GM19467 (cell line): ENCODE measurements around the gene SPP1.
"Not testable (repeated sequence)": the region's sequence is repeated elsewhere in the genome, so short reads cannot be mapped to it uniquely, and the experiment has no call there.

Experiments
- ATAC-seq: cut with Tn5 transposase; IDR thresholded peaks from one replicate; pipeline ENCODE4 v1.9.1; 2021; ENCODE audit warnings: mild to moderate bottlenecking, moderate library complexity; ENCODE audit not compliant: unreplicated experiment

SPP1 gene

DNA sequence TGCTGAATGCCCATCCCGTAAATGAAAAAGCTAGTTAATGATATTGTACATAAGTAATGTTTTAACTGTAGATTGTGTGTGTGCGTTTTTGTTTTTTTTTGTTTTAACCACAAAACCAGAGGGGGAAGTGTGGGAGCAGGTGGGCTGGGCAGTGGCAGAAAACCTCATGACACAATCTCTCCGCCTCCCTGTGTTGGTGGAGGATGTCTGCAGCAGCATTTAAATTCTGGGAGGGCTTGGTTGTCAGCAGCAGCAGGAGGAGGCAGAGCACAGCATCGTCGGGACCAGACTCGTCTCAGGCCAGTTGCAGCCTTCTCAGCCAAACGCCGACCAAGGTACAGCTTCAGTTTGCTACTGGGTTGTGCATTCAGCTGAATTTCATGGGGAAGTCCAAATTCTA, at the start of gene SPP1:
SPP1 (plus strand) TSS at position 249 of the 400 bp plus-strand sequence. CDS start 1,182 bp downstream, outside the sequence.
- peak; percentile 79 for ATAC-seq

DNA sequence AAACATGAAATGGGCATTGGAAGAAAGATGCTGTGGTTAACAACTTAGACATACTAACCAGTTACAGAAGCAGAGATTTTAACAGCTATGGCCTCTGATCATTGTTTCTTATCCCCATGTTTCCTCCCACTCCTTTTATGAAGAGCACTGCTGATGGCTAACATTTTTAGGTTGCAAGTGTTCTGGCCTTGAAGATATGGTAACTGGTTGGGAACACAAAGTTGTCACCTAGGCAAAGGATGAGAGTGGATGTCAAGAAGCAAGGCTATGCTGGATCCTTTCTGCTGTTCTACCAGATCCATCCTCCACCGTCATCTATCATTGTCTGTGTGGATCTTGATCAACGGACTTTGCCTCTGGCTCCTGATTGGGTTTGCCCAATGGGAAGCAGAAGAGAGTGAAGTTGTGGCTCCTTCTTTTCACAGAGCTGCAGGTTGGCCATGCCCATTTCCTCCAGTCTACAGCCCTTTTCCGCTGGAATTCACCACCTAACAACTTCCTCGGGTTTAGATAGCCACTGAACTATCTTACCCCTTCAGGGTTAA, 48.9 kb upstream of the SPP1 start:
- no peak for ATAC-seq

DNA sequence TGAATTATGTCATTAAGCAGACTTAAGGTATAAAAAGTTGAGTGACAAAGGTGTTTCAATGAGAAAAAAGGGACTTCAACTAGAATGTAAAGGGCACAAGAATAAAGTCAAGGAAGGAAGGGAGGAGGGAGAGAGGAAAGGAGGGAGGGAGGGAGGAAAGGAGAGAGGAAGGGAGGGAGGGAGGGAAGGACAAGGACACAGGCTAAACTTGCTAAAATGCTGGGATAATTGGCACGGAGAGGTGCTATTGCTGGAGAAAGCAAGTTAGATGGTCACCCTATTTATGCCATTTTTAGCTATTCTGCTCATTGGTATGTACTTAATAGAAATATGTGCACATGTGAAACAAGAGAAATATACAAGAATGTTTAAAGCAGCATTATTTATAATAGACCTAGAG, 44.9 kb upstream of the SPP1 start:
- ATAC-seq: no peak

DNA sequence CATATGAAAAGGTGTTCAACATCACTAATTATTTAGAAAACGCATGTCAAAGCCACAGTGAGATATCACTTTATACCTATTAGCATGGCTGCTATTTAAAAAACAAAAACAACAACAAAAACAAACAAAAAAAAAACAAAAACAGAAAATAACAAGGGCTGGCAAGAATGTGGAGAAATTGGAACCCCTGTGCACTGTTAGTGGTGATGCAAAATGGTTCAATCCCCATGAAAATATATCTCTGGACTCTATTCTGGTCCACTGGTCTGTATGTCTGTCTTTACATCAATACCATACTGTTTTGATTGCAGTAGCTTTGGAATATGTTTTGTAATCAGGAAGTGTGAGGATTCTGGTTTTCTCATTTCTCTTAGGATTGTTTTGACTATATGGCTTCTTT, 43.6 kb upstream of the SPP1 start:
- no peak for ATAC-seq

DNA sequence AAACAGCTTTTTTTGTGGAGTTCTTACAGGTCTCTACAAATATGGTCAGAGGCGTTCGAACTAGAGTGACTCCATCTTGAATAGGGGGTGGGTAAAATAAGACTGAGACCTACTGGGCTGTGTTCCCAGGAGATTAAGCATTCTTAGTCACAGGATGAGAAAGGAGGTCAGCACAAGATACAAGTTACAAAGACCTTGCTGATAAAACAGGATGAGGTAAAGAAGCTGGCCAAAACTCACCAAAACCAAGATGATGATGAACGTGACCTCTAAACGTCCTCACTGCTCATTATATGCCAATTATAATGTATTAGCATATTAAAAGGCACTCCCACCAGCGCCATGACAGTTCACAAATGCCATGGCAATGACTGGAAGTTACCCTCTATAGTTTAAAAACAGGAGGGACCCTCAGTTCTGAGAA, 42.8 kb upstream of the SPP1 start:
- ATAC-seq: no peak

DNA sequence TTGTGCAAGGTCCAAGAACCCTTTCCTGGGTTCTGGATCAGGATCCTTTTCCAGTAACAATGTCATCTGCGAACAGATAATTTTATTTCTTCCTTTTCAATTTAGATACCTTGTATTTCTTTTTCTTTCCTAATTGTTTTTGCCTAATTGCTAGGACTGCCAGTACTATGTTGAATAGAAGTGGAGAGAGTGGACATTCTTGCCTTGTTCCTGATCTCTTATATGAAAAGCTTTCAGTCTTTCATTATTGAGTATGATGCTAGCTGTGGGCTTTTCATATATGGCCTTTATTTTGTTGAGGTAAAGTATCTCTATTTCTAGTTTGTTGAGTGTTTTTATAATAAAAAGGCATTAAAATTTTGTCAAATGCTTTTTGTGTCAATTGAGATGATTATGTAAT, 42.2 kb upstream of the SPP1 start:
- no peak for ATAC-seq

DNA sequence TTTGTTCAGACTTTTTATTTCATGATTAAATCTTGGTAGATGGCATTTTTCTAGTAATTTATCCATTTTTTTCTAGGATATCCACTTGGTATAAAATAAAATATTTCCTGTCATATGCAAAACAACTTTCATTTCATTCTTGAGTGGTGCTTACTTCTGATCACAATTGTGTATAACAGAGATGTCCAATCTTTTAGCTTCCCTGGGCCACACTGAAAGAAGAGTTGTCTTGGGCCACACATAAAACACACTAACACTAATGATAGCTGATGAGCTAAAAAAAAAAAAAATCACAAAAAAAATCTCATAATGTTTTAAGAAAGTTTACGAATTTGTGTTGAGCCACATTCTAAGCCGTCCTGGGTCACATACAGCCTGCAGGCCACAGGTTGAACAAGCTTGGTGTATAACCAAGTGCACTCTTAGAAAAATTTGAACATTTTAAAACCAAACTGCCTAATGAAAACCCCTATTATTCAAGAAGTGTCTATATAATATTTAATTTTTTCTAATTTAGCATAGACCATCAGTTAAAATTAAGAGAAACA, 41.3 kb upstream of the SPP1 start:
- ATAC-seq: no peak

DNA sequence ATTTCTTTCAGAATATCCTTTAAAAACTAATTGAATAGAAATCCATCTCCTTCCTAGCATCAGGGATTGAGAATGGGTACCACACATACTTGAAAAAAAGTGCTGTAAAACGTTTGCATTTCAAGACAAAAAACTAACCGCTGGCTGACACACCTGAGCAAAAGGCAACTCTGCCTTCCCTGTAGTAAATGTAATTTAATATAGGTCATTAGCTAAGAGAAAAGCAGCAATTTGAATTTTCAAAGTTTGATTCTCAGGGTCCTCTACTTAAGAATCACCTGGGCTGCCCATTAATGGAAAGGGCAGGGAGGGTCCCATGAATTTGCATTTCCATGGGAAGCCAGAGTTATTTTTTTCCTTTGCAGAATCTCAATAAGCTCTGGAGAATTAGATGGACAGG, 40.5 kb upstream of the SPP1 start:
- ATAC-seq: no peak

DNA sequence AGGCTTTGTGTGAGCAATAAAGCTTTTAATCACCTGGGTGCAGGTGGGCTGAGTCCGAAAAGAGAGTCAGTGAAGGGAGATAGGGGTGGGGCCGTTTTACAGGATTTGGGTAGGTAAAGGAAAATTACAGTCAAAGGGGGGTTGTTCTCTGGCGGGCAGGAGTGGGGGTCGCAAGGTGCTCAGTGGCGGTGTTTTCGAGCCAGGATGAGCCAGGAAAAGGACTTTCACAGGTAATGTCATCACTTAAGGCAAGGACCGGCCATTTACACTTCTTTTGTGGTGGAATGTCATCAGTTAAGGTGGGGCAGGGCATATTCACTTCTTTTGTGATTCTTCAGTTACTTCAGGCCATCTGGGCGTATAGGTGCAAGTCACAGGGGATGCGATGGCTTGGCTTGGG, 39.6 kb upstream of the SPP1 start:
- ATAC-seq: not testable (repeated sequence)

DNA sequence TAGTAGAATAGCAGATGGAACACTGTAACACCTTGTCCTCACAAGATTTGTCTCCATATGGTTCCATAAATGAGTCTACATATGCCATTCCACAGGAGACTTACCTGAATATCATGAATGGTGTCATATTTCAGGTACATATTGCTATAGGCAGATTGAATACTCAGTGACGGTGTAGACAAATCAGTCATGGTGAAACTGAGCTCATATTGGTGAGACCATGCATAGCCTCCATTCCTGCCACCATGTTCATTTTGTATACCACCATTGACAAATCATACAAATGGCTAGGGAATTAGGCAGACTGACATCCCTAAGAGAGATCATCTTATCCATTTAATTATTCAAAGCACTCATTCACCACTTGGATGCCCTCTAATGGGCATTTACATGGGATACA, 38.0 kb upstream of the SPP1 start:
- ATAC-seq: no peak

DNA sequence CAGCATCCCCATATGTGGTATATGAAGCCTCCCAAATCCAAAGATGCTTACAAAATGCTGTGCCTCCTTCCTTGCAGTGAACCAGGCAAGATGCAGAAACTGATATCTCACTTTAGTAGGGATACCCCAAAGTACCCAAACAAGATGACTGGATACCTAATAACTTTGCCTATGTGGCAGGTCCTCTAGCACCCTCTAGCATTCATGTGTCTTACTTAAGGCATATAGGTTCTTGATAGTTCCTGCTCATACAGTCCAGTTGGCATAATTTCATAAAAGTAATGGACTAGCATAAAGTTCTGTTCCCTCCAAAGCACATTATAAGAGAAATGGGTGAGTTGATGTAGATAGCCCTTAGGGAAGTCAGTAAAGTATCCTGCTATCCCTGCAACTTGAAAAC, 36.8 kb upstream of the SPP1 start:
- ATAC-seq: no peak

DNA sequence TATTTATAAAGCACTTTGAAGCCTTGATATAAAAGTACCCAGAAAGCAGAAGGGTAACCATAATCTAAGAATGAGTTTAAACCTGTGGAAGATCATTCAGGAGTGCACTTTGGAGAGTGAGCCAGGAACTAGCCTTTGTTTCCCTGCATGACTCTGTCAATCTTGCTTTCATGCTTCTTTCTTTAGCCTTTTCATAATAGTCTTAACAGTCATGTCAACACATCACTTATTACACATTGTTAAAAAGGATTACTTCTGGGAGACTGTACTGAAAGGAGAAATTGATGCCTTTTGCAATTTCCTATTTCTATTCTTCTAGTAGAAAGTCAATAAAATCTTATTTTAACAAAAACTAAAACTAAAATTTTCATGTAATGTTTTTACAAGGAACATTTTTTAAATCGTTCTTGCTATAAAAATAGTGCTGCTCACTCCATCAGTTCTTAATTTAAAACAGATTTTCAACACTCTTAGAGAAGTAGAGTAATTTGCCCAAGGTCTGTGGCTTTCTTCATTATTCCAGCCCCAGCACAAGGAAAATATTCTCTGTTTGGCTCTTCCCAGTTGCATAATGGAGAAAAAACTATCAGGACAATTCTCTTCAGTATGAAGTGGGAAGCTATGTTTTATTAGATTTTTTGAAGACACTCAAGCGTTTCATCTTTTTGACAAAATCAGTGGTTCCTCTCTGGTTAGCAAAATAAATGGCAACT, 35.4 kb upstream of the SPP1 start:
- no peak for ATAC-seq

DNA sequence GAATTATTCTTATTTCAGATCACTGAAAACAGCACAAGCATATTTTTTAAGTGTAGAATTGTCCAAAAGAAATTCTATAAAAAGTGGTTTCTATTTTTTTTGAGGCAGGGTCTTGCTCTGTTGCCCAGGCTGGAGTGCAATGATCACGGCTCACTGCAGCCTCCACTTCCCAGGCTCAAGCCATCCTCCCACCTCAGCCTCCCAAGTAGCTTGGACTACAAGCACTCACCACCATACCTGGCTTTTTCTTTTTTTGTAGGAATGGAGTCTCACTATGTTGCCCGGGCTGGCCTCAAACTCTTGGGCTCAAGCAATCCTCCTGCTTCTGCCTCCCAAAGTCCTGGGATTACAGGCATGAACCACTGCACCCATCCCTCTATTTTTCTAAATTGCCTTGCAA, 34.7 kb upstream of the SPP1 start:
- not testable (repeated sequence) for ATAC-seq

DNA sequence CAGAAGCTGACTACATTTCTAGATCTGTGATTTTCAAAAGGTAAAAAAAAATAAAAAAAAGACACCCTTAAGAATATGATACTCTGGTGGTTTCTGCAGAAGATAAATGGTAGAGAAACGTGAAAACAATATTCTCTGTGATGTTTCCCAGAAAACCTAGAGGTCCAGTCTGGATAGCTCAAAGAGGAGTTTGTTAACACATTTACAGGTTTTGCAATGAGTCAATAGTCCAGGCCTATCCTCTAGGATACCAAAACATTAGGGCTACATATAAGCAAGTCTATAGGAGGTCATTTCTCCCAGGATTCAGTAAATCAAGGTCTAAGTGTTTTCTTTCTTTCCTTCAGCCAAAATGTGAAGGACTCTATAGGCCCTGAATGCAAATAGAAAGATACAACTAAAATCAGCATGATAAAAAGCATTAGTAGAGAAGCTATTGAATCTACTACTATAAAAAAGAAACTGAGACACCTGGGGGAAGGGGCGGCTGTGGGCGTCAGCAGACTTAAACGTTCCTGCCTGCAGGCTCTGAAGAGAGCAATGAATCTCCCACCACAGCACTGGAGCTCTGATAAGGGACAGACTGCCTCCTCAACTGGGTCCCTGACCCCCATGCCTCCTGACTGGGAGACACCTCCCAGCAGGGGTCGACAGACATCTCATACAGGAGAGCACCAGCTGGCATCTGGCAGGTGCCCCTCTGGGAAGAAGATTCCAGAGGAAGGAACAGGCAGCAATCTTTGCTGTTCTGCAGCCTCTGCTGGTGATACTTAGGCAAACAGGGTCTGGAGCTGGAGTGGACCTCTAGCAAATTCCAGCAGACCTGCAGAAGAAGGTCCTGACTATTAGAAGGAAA, 33.7 kb upstream of the SPP1 start:
- ATAC-seq: no peak

DNA sequence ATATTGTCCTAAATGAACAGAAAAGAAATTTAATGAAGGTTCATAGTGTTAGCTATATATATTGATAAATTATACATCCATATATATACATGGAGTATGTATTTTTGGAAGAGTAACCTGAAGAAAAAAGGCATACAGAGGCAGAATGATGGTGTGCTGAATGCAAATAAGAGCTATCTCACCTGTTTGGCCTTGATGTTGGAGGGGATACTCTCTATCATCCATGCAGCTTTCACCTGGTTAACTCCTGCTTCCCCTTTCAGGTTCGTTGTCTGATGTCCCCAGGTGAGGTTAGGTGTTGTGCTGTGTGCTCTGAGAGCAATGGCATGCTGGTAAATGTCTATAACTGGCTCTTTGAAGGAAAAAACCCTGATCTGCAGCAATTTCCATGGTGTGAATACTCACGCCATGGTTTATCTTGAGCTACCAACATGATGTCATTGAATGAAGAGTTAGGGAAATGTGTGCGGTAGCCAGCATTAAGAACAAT, 31.8 kb upstream of the SPP1 start:
- ATAC-seq: no peak

DNA sequence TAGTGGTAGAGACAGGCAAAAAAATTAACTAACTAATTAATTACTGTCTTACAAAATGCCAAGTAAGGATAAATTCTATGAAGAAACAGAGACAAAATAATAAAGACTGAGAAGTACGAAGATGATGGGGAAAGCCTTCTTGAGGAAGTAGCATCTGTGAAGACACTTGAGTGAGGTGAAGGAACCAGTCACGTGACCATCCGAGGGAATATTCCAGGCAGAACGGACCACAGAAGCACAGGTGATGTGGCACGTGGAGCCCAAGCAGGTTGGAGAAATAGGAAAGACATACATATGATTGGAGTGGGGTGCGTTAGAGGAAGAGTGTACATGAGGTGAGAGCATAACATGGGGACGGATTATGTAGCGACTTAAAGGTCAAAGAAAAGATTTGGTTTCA, 30.5 kb upstream of the SPP1 start:
- ATAC-seq: no peak

DNA sequence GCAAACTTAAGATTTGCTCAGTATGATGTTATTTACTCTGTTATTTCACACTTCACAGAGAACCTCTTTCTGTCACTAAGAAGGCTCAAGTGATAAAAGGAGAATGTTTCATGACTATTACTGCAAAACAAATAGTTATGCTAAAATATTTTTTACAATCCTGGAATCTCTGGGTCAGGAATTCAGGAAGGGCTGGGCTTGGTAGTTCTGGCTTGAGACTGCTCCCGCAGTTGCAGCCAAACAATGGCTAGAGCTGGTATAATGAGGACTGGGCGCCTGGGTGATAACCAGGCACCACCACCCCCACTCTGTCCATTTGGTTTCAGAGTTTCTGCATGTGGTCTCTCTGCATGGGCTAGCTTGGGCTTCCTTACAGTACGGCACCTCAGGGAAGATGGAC, 28.7 kb upstream of the SPP1 start:
- ATAC-seq: no peak

DNA sequence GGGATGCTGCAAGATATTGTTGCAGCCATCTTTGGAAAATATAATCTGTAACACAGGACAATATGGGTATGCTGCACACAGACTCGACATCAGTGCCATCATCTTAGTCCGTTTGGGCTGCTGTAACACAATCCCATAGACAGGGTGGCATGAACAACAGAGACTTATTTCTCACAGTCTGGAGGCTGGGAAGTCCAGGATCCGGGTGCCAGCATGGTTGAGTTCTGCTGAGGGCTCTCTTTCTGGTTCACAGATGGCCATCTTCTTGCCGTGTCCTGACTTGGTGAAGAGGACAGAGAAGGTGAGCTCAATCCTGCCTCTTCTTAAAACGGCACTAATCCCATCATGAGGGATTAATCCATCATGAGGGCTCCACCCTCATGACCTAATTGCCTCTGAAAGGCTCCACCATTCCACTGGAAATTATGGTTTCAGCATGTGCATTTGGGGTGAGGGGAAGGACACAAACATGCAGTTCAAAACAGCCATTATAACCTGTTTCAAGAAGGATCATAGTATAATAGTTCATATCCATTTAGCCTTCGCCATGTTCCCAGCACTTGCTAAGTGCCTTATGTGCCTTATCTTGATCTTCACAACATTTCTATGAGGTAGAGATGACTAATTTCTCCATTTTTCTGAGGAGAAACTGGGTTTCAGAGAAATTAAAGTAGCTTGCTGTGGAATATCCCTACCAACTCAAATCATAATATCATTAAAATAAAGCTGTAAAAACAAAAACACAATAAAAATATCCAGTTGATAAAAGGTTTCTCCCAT, 27.9 kb upstream of the SPP1 start:
- ATAC-seq: no peak

DNA sequence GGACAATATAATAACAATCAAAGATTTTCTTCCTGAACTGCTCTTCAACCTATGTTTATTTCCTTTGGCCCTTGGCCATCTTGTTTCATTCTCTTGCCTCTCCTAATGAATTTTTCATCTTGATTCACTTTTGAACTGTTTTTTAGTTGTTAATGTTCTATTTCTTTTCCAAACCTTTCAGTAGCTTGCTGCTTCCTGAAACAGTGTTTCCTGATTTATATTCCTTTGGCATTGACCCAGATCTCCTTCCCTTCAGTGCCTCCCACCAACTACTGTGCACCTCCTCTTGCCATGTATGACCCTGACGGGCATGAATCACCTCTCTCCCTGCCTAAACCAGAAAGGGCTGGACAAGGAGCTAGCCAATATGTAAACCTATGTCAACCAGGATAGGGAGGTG, 25.6 kb upstream of the SPP1 start:
- ATAC-seq: no peak

DNA sequence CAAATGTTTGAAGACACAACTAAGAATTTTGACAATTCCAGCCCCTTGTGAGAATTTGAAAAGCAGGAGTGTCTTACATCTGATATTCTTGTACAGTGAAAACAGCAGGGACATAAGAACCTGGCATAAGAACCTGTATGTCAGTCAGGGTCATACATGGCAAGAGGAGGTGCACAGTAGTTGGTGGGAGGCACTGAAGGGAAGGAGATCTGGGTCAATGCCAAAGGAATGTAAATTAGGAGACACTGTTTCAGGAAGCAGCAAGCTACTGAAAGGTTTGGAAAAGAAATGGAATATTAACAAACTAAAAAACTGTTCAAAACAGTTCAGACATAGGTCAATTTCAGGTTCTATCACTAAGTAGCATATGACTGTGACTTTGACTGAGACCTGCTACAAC, 25.0 kb upstream of the SPP1 start:
- ATAC-seq: no peak
